Osteocyte (in vitro differentiated cells): ENCODE data around the gene NOS2. TPM values are rescaled to one million over a fixed set of nuclear protein-coding genes. Genes with fewer than 3 reads are reported as not detected.
"Not testable (repeated sequence)": the region's sequence is repeated elsewhere in the genome, so short reads cannot be mapped to it uniquely, and the experiment has no call there.

Source experiments
- DNase-seq: peaks from one replicate; pipeline ENCODE4 v3.0.0; 2021; ENCODE audit warnings: mixed read lengths; ENCODE audit not compliant: unreplicated experiment; ENCODE audit errors: extremely low spot score
- H3K27ac Mint-ChIP-seq: one replicate; pipeline ENCODE4 v1.8.0; 2021; ENCODE audit warnings: mild to moderate bottlenecking, mixed read lengths; ENCODE audit not compliant: unreplicated experiment
- H3K27me3 Mint-ChIP-seq: one replicate; pipeline ENCODE4 v1.8.0; 2021; ENCODE audit warnings: mixed read lengths; ENCODE audit not compliant: unreplicated experiment
- H3K36me3 Mint-ChIP-seq: one replicate; pipeline ENCODE4 v1.8.0; 2021; ENCODE audit warnings: mixed read lengths; ENCODE audit not compliant: unreplicated experiment
- H3K4me1 Mint-ChIP-seq: one replicate; pipeline ENCODE4 v1.8.0; 2021; ENCODE audit warnings: mixed read lengths; ENCODE audit not compliant: unreplicated experiment
- H3K4me3 Mint-ChIP-seq: one replicate; pipeline ENCODE4 v1.8.0; 2021; ENCODE audit warnings: mild to moderate bottlenecking, moderate library complexity, mixed read lengths; ENCODE audit not compliant: unreplicated experiment
- H3K9me3 Mint-ChIP-seq: one replicate; pipeline ENCODE4 v1.8.0; 2021; ENCODE audit warnings: mixed read lengths; ENCODE audit not compliant: unreplicated experiment
- CTCF ChIP-seq: fragments of 200-600 bp; sonication (generic); IDR thresholded peaks from 2 replicates; pipeline ENCODE4 v1.5.0; 2021; ENCODE audit warnings: antibody characterized with exemption, mild to moderate bottlenecking, moderate library complexity
- long read RNA-seq: library from polyadenylated mRNA; unstranded; transcript quantifications from one replicate; pipeline ENCODE4 v2.0.0, GENCODE V29; 2021
- total RNA-seq: library from RNA; stranded (reverse); gene quantifications from 2 replicates; pipeline ENCODE4 v1.2.1, GENCODE V29; 2021

NOS2 gene
- total RNA-seq, result not detected in 2 replicates
- long read RNA-seq, result 0 reads

DNA sequence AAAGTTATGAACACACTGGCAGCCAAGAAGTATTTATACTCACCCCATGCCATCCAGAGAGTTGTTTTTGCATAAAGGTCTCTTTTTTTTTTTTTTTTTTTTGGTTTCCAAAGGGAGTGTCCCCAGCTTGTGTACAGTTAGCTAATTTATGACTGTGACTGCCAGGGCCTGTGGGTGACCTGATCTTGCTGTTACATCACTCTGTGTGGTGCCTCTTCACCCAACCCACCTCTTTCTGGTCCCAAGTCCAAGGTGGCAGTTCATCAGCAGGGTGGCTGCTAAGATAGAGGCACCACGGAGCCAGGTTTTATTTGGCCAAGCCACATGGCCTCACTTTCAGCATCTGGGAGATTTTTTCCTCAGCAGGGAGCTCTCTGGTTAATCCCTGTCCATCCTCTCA lies at the start of gene NOS2:
Gene NOS2 (minus strand): TSS at position 8 of the 400 bp plus-strand sequence. CDS start 1,720 bp downstream, outside the sequence.
- DNase-seq, result no peak
- H3K4me1 Mint-ChIP-seq, result peaks cover 3% of the 10 kb centered on the region
- no peak within 1 kb of the TSS for H3K27ac Mint-ChIP-seq
- no peaks in the 10 kb centered on the region for H3K9me3 Mint-ChIP-seq
- TF ChIP-seq CTCF, result no peak
- H3K36me3 Mint-ChIP-seq, result no peaks in the 10 kb centered on the region
- peaks cover 50% of the 10 kb centered on the region for H3K27me3 Mint-ChIP-seq
- H3K4me3 Mint-ChIP-seq, result no peak within 1 kb of the TSS

- H3K27ac Mint-ChIP-seq, result no peak overlapping the region
- H3K4me3 Mint-ChIP-seq, result no peak overlapping the region
- no peaks in the 10 kb centered on the region for H3K9me3 Mint-ChIP-seq
- no peak for DNase-seq
- H3K36me3 Mint-ChIP-seq, result no peaks in the 10 kb centered on the region
- no peak for TF ChIP-seq CTCF
- no peaks in the 10 kb centered on the region for H3K4me1 Mint-ChIP-seq
- H3K27me3 Mint-ChIP-seq, result peaks cover 36% of the 10 kb centered on the region
These were observed 49.3 kb upstream of the NOS2 start for GRCh38 chr17:27849474-27850185.

GRCh38 chr17:27848931-27849330 lies 48.6 kb upstream of the NOS2 start:
- Mint-ChIP-seq H3K27me3 (peaks cover 30% of the 10 kb centered on the region), H3K9me3 (no peaks in the 10 kb centered on the region), H3K27ac (no peak overlapping the region), H3K36me3 (no peaks in the 10 kb centered on the region), H3K4me1 (no peaks in the 10 kb centered on the region), H3K4me3 (no peak overlapping the region)
- TF ChIP-seq CTCF, result no peak
- DNase-seq, result no peak

- H3K4me1 Mint-ChIP-seq, H3K4me3 Mint-ChIP-seq, DNase-seq, H3K27ac Mint-ChIP-seq, H3K36me3 Mint-ChIP-seq, H3K9me3 Mint-ChIP-seq: not testable (repeated sequence)
- peaks cover 23% of the 10 kb centered on the region for H3K27me3 Mint-ChIP-seq
These were observed 46.5 kb upstream of the NOS2 start for GRCh38 chr17:27846808-27847307.

DNA sequence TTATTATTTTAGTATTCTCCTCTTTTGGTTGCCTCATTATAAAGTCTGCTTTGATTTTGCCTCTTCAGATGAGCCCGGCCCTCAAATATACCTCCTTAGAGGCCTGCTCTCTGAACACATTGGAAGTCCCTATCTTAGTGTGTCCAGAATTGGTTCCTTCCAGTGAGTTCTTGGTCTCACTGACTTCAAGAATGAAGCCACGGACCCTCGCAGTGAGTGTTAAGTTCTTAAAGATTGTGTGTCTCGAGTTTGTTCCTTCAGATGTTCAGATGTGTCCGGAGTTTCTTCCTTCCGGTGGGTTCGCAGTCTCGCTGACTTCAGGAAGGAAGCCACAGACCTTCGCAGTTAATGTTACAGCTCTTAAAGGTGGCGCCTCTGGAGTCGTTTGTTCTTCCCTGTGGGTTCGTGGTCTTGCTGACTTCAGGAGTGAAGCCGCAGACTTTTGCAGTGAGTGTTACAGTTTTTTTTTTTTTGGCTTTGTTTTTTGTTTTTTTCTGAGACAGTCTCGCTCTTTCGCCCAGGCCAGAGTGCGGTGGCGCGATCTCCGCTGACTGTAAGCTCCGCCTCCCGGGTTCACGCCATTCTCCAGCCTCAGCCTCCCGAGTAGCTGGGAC lies 45.8 kb upstream of the NOS2 start:
- H3K4me1 Mint-ChIP-seq, result no peaks in the 10 kb centered on the region
- no peaks in the 10 kb centered on the region for H3K36me3 Mint-ChIP-seq
- no peak for DNase-seq
- peaks cover 28% of the 10 kb centered on the region for H3K27me3 Mint-ChIP-seq
- no peak overlapping the region for H3K27ac Mint-ChIP-seq
- H3K4me3 Mint-ChIP-seq, result no peak overlapping the region
- no peaks in the 10 kb centered on the region for H3K9me3 Mint-ChIP-seq
- TF ChIP-seq CTCF, result no peak
